ENCODE data around the gene CIRBP. TPM values are rescaled to one million over a fixed set of nuclear protein-coding genes. Genes with fewer than 3 reads are reported as not detected.
"Not testable (repeated sequence)": the region's sequence is repeated elsewhere in the genome, so short reads cannot be mapped to it uniquely, and the experiment has no call there.

CIRBP gene
- total RNA-seq, 1 experiment from 2014 or later: 136 TPM

GRCh38 chr19:1300744-1301490 is 31.8 kb downstream of the CIRBP start:
- H2AFZ ChIP-seq (ENCODE audit: low read length): no peak overlapping the region
- H3K79me2 ChIP-seq (ENCODE audit: low read length): no peaks in the 10 kb centered on the region
- H3K4me1 ChIP-seq (ENCODE audit: insufficient read depth, low read length): no peaks in the 10 kb centered on the region; the same call in 1 of the 2 replicates
- ATAC-seq (no peak), DNase-seq (no peak)
- H3K9ac ChIP-seq (ENCODE audit: low read length): no peak overlapping the region
- no peaks in the 10 kb centered on the region for H4K20me1 ChIP-seq (ENCODE audit: low read length)
- BruUV-seq (replicated peaks): no TSS peak
- CTCF ChIA-PET: no interaction called here
- POLR2A ChIA-PET (ENCODE audit: unreplicated experiment): no interaction called here
- no peaks in the 10 kb centered on the region for H3K9me2 ChIP-seq (replicated peaks; ENCODE audit: low read length)
- TF ChIP-seq EZH2 (IDR thresholded peaks at IDR 0.05; ENCODE audit: low read length, unreplicated experiment): no peak
- no peaks in the 10 kb centered on the region for H3K36me3 ChIP-seq (ENCODE audit: low read depth, low read length)
- intact Hi-C loops (cut with micrococcal nuclease): no loop called here
- H3F3A ChIP-seq (ENCODE audit: low read length, unreplicated experiment): no peaks in the 10 kb centered on the region
- H3K4me3 ChIP-seq (ENCODE audit: low read length): no peak overlapping the region
- H3K4me2 ChIP-seq (ENCODE audit: low read length): no peak overlapping the region
- H3K27ac ChIP-seq (ENCODE audit: low read length): no peak overlapping the region
- no peaks in the 10 kb centered on the region for H3K9me3 ChIP-seq (ENCODE audit: low read length)
- H3K27me3 ChIP-seq (ENCODE audit: low read length): no peaks in the 10 kb centered on the region

- no peak overlapping the region for H3K27ac ChIP-seq (ENCODE audit: low read length)
- H3K4me1 ChIP-seq (ENCODE audit: insufficient read depth, low read length): no peaks in the 10 kb centered on the region; the same call in 1 of the 2 replicates
- ATAC-seq (no peak), DNase-seq (no peak)
- no TSS peak for BruUV-seq (replicated peaks)
- H3K27me3 ChIP-seq (ENCODE audit: low read length): no peaks in the 10 kb centered on the region
- POLR2A ChIA-PET (ENCODE audit: unreplicated experiment): no interaction called here
- H3K4me3 ChIP-seq (ENCODE audit: low read length): no peak overlapping the region
- no peak overlapping the region for H2AFZ ChIP-seq (ENCODE audit: low read length)
- intact Hi-C loops (cut with micrococcal nuclease): no loop called here
- no peaks in the 10 kb centered on the region for H4K20me1 ChIP-seq (ENCODE audit: low read length)
- H3K36me3 ChIP-seq (ENCODE audit: low read depth, low read length): no peaks in the 10 kb centered on the region
- H3K79me2 ChIP-seq (ENCODE audit: low read length): no peaks in the 10 kb centered on the region
- H3K9ac ChIP-seq (ENCODE audit: low read length): no peak overlapping the region
- CTCF ChIA-PET: no interaction called here
- H3K4me2 ChIP-seq (ENCODE audit: low read length): no peak overlapping the region
- TF ChIP-seq EZH2phosphoT487 (IDR thresholded peaks at IDR 0.05; ENCODE audit: borderline replicate concordance, low read length): no peak
- H3F3A ChIP-seq (ENCODE audit: low read length, unreplicated experiment): no peaks in the 10 kb centered on the region
- no peaks in the 10 kb centered on the region for H3K9me3 ChIP-seq (ENCODE audit: low read length)
- no peaks in the 10 kb centered on the region for H3K9me2 ChIP-seq (replicated peaks; ENCODE audit: low read length)
Observed at GRCh38 chr19:1302533-1303239, 33.6 kb downstream of the CIRBP start.

GRCh38 chr19:1304197-1304924 is 35.2 kb downstream of the CIRBP start:
- H3K27ac ChIP-seq (ENCODE audit: low read length): no peak overlapping the region
- H3K4me1 ChIP-seq (ENCODE audit: insufficient read depth, low read length): no peaks in the 10 kb centered on the region; the same call in 1 of the 2 replicates
- no peak overlapping the region for H3K4me2 ChIP-seq (ENCODE audit: low read length)
- H3K9me3 ChIP-seq (ENCODE audit: low read length): no peaks in the 10 kb centered on the region
- no TSS peak for BruUV-seq (replicated peaks)
- intact Hi-C loops (cut with micrococcal nuclease): no loop called here
- no peaks in the 10 kb centered on the region for H4K20me1 ChIP-seq (ENCODE audit: low read length)
- no peak for TF ChIP-seq EZH2phosphoT487 (IDR thresholded peaks at IDR 0.05; ENCODE audit: borderline replicate concordance, low read length)
- no peak for TF ChIP-seq CTCF (conservative IDR thresholded peaks at IDR 0.05; ENCODE audit: low read depth, low read length)
- TF ChIP-seq EZH2 (IDR thresholded peaks at IDR 0.05; ENCODE audit: low read length, unreplicated experiment): no peak
- H3K9me2 ChIP-seq (replicated peaks; ENCODE audit: low read length): no peaks in the 10 kb centered on the region
- no peaks in the 10 kb centered on the region for H3K36me3 ChIP-seq (ENCODE audit: low read depth, low read length)
- peak; percentile 61; the same call in 1 of the 2 replicates for ATAC-seq
- no peak for DNase-seq
- no peaks in the 10 kb centered on the region for H3F3A ChIP-seq (ENCODE audit: low read length, unreplicated experiment)
- H3K79me2 ChIP-seq (ENCODE audit: low read length): no peaks in the 10 kb centered on the region
- no peak overlapping the region for H3K9ac ChIP-seq (ENCODE audit: low read length)
- CTCF ChIA-PET: no interaction called here
- H3K27me3 ChIP-seq (ENCODE audit: low read length): no peaks in the 10 kb centered on the region
- POLR2A ChIA-PET (ENCODE audit: unreplicated experiment): no interaction called here
- no peak overlapping the region for H2AFZ ChIP-seq (ENCODE audit: low read length)
- H3K4me3 ChIP-seq (ENCODE audit: low read length): no peak overlapping the region

- intact Hi-C loops (cut with micrococcal nuclease); H2AFZ ChIP-seq (ENCODE audit: low read length); H3K4me1 ChIP-seq (ENCODE audit: insufficient read depth, low read length); DNase-seq; ATAC-seq; POLR2A ChIA-PET (ENCODE audit: unreplicated experiment); H4K20me1 ChIP-seq (ENCODE audit: low read length); H3K9me2 ChIP-seq (replicated peaks; ENCODE audit: low read length); H3K79me2 ChIP-seq (ENCODE audit: low read length); H3K9ac ChIP-seq (ENCODE audit: low read length); H3K9me3 ChIP-seq (ENCODE audit: low read length); H3K27me3 ChIP-seq (ENCODE audit: low read length); BruUV-seq (replicated peaks); H3K4me2 ChIP-seq (ENCODE audit: low read length); CTCF ChIA-PET; H3K36me3 ChIP-seq (ENCODE audit: low read depth, low read length); H3F3A ChIP-seq (ENCODE audit: low read length, unreplicated experiment); H3K27ac ChIP-seq (ENCODE audit: low read length); H3K4me3 ChIP-seq (ENCODE audit: low read length): not testable (repeated sequence)
Observed at GRCh38 chr19:1305354-1305753, 36.2 kb downstream of the CIRBP start.
